K562 (cell line): ENCODE measurements around the gene RSPH3. TPM values are rescaled to one million over a fixed set of nuclear protein-coding genes. Genes with fewer than 3 reads are reported as not detected.

Source experiments
- ARID3B ChIP-seq: fragments of 250-450 bp; sonication (Bioruptor Pico); IDR thresholded peaks from 2 replicates; pipeline ENCODE4 v1.4.0; 2020; ENCODE audit warnings: borderline replicate concordance
- ARNT ChIP-seq, 2 experiments: fragments of 450-650 bp; IDR thresholded peaks; 2 replicates each; pipeline ENCODE4 v1.6.1; 2016; ENCODE audit warnings: mild to moderate bottlenecking in 1 of 2
- E4F1 ChIP-seq: fragments of 250-450 bp; sonication (Bioruptor Pico); IDR thresholded peaks from 2 replicates; pipeline ENCODE4 v1.5.0; 2021; ENCODE audit warnings: mild to moderate bottlenecking, borderline replicate concordance
- FOXK2 ChIP-seq, 2 experiments: fragments of 450-650 bp; IDR thresholded peaks in 1 of 2; conservative IDR thresholded peaks in 1 of 2; 2 replicates each; pipeline ENCODE4 v1.6.1; 2016; ENCODE audit warnings: low read depth in 2 of 2, mild to moderate bottlenecking in 1 of 2
- GATA2 ChIP-seq: sonication (generic); formaldehyde crosslinking; IDR thresholded peaks from 2 replicates; pipeline ENCODE4 v1.4.0; 2020; ENCODE audit warnings: mild to moderate bottlenecking, missing genetic modification reagents
- IFI16 ChIP-seq: fragments of 250-450 bp; sonication (Bioruptor Pico); IDR thresholded peaks from 2 replicates; pipeline ENCODE4 v2.1.2; 2022; ENCODE audit warnings: mild to moderate bottlenecking, inconsistent platforms
- KAT2B ChIP-seq: IDR thresholded peaks from one replicate; pipeline ENCODE4 v1.6.1; 2012; ENCODE audit warnings: low read depth, mild to moderate bottlenecking, control low read depth, inconsistent platforms, low read length, moderate library complexity
- KDM2B ChIP-seq: fragments of 250-450 bp; sonication (Bioruptor Pico); IDR thresholded peaks from 2 replicates; pipeline ENCODE4 v1.8.0; 2021; ENCODE audit warnings: mild to moderate bottlenecking, moderate library complexity
- MXD1 ChIP-seq: fragments of 250-450 bp; sonication (Bioruptor Pico); IDR thresholded peaks from 2 replicates; pipeline ENCODE4 v1.8.0; 2021; ENCODE audit warnings: borderline replicate concordance, mild to moderate bottlenecking, moderate library complexity; ENCODE audit not compliant: poor library complexity, severe bottlenecking
- POLR3G ChIP-seq: IDR thresholded peaks from 2 replicates; pipeline ENCODE4 v1.6.1; 2011; ENCODE audit not compliant: insufficient read length, insufficient replicate concordance; ENCODE audit errors: extremely low read depth
- RHOXF2B ChIP-seq: fragments of 250-450 bp; sonication (Bioruptor Pico); conservative IDR thresholded peaks from 2 replicates; pipeline ENCODE4 v1.5.1; 2021
- RNF219 ChIP-seq: fragments of 250-450 bp; sonication (Bioruptor Pico); IDR thresholded peaks from 2 replicates; pipeline ENCODE4 v1.5.0; 2022; ENCODE audit warnings: mild to moderate bottlenecking
- SMAD4 ChIP-seq: fragments of 250-450 bp; sonication (Bioruptor Pico); conservative IDR thresholded peaks from 2 replicates; pipeline ENCODE4 v1.8.0; 2021; ENCODE audit warnings: inconsistent platforms, mild to moderate bottlenecking, moderate library complexity
- SRSF7 ChIP-seq: fragments of 200-400 bp; formaldehyde crosslinking; optimal IDR thresholded peaks from 2 replicates; pipeline ENCODE3; 2017; ENCODE audit warnings: mild to moderate bottlenecking, low read depth, low read length
- TCFL5 ChIP-seq: fragments of 250-450 bp; sonication (Bioruptor Pico); conservative IDR thresholded peaks from 2 replicates; pipeline ENCODE4 v1.6.1; 2021; ENCODE audit warnings: mild to moderate bottlenecking, moderate library complexity, matching md5 sums
- ZBTB11 ChIP-seq, 3 experiments: fragments of 200-800 bp in 1 of 3; fragments of 250-450 bp in 1 of 3; fragments of 450-650 bp in 1 of 3; sonication (Bioruptor Pico) in 1 of 3; sonication (Bioruptor generic) in 1 of 3; formaldehyde crosslinking in 1 of 3; IDR thresholded peaks; 2 replicates each; pipeline versions ENCODE4 v1.6.1 to v1.8.0; 2016 to 2022; ENCODE audit warnings: mild to moderate bottlenecking in 2 of 3, missing genetic modification characterization in 2 of 3, missing compliant biosample characterization in 1 of 3, moderate library complexity in 1 of 3
- polyA plus RNA-seq, 8 experiments: library from polyadenylated mRNA; depleted of rRNA in 4 of 8; stranded (reverse) in 5 of 8; unstranded in 3 of 8; fragments of >200 nt; fragmentation: Nextera tagmentation in 2 of 8; fragmentation: Illumina TruSeq in 1 of 8; extraction: Ambion mirVana in 2 of 8; extraction: Trizol in 1 of 8; gene quantifications; 2 replicates each; pipeline versions ENCODE4 v1.2.1 to v1.2.3, GENCODE V29; 2011 to 2014; ENCODE audit warnings: inconsistent platforms in 1 of 8, missing spikeins in 1 of 8
- total RNA-seq, 7 experiments: library from RNA; depleted of rRNA in 6 of 7; stranded (reverse); fragments of >200 nt in 6 of 7; fragmentation: Illumina TruSeq in 2 of 7; extraction: Trizol in 2 of 7; gene quantifications; 2 replicates each; pipeline versions ENCODE4 v1.2.1 to v1.2.3, GENCODE V29; 2011 to 2021; ENCODE audit warnings: low replicate concordance in 1 of 7

Gene RSPH3
- total and polyA plus RNA-seq, 9 of the 15 experiments (the other 6 are each of a cell fraction or from before 2014, with no cell fraction given): 0.52 to 2.9 (median 1.5) TPM

- TF ChIP-seq ZBTB11 (CRISPR knock-in tag; IDR thresholded peaks at IDR 0.05) (peak in 2 of 3 experiments; percentile 92 to 98; a peak in 4 of 6 replicates), E4F1 (no peak), MXD1 (peak; percentile 20), KDM2B (CRISPR knock-in tag) (no peak), TCFL5 (CRISPR knock-in tag) (no peak), FOXK2 (conservative IDR thresholded peaks at IDR 0.05 in 1 of 2, IDR thresholded peaks at IDR 0.05 in 1 of 2; ENCODE audit: low read depth in 2 of 2) (peak; percentile 70 to 76; a peak in 3 of 4 replicates), KAT2B (no peak), SRSF7 (no peak), ARID3B (CRISPR knock-in tag) (peak; percentile 94), IFI16 (CRISPR knock-in tag) (no peak), GATA2 (CRISPR knock-in tag) (no peak), POLR3G (no peak), RNF219 (CRISPR knock-in tag) (no peak), RHOXF2B (CRISPR knock-in tag) (no peak), SMAD4 (CRISPR knock-in tag) (peak; percentile 86), ARNT (IDR thresholded peaks at IDR 0.05) (no peak; a peak in 1 of 4 replicates)
Observed at GRCh38 chr6:158999666-159000403, at the start of gene RSPH3 (continued).
